Measurements from ENCODE around the gene SPATA45. TPM values are rescaled to one million over a fixed set of nuclear protein-coding genes. Genes with fewer than 3 reads are reported as not detected.

The SPATA45 gene
- total RNA-seq, 4 donors from 2014 or later = not detected

- WGBS, 2 donors = 69 to 91% methylated on average over 3 of the region's 3 CpGs
- TF ChIP-seq POLR2A (IDR thresholded peaks at IDR 0.05) (no peak), CTCF (IDR thresholded peaks at IDR 0.05) (no peak)
- Histone ChIP-seq H3K4me1 (no peaks in the 10 kb centered on the region), H3K36me3 (peaks cover 0 to 62% (median 0%) of the 10 kb centered on the region in 3 donors), H3K27me3 (no peaks in the 10 kb centered on the region), H3K4me3 (no peak overlapping the region), H3K27ac (no peak overlapping the region), H3K9me3 (no peaks in the 10 kb centered on the region)
- no peak for DNase-seq
- intact Hi-C loops (cut with DNase I) = loop anchor here (10.0 kb wide), 1 partner anchor 296 kb away; no protein-coding TSS in a partner anchor
Measured at GRCh38 chr1:212780759-212781158, 66.7 kb downstream of the SPATA45 start.

Small RNA genes lying within 50 kb of the gene (small RNA-seq; reads per million reads assigned to genes)
- 0 reads per million in 4 donors for gene AC104333.1
- gene AC104333.2 = 0 reads per million in 4 donors

Other genes with a start within 250 kb of the SPATA45 start
- 1 to 10 TPM; 2.1 to 6.5 (median 3.0) TPM for gene ATF3, start 238.9 kb downstream of the SPATA45 start, total RNA-seq
- 1 to 10 TPM in 1 of 4 donors, under 1 TPM in 2, not detected in 1; 0.83 to 2.3 (median 0.91) TPM for gene BATF3, start 147.8 kb downstream of the SPATA45 start, total RNA-seq
- 10 to 100 TPM; 10.8 to 22.3 (median 16.9) TPM for gene NSL1, start 55.9 kb downstream of the SPATA45 start, total RNA-seq
- gene TATDN3, start 55.8 kb downstream of the SPATA45 start, total RNA-seq = 10 to 100 TPM in 2 of 4 donors, 1 to 10 TPM in 2; 3.4 to 15.6 (median 10.4) TPM
- gene FLVCR1, start 10.6 kb upstream of the SPATA45 start, total RNA-seq = 1 to 10 TPM; 2.4 to 8.0 (median 4.3) TPM
- 1 to 10 TPM in 3 of 4 donors, under 1 TPM in 1; 0.27 to 3.4 (median 2.4) TPM for gene VASH2, start 102.9 kb upstream of the SPATA45 start, total RNA-seq
- gene ANGEL2, start 168.2 kb upstream of the SPATA45 start, total RNA-seq = 10 to 100 TPM; 15.8 to 48.3 (median 31.3) TPM
- 10 to 100 TPM in 3 of 4 donors, 1 to 10 TPM in 1; 7.4 to 16.8 (median 13.7) TPM for gene RPS6KC1, start 203.6 kb upstream of the SPATA45 start, total RNA-seq

Data from esophagus squamous epithelium (tissue), 5 donors.